HG03565 (cell line): Measurements from ENCODE around the gene CDX2.
A peak's percentile ranks its signal among the peaks of the same experiment; 100 is the strongest.
"Not testable (repeated sequence)": the region's sequence is repeated elsewhere in the genome, so short reads cannot be mapped to it uniquely, and the experiment has no call there.

ENCODE experiments used
- ATAC-seq: cut with Tn5 transposase; IDR thresholded peaks from one replicate; pipeline ENCODE4 v1.9.1; 2021; ENCODE audit warnings: mild to moderate bottlenecking, moderate library complexity; ENCODE audit not compliant: unreplicated experiment

The CDX2 gene, protein sequence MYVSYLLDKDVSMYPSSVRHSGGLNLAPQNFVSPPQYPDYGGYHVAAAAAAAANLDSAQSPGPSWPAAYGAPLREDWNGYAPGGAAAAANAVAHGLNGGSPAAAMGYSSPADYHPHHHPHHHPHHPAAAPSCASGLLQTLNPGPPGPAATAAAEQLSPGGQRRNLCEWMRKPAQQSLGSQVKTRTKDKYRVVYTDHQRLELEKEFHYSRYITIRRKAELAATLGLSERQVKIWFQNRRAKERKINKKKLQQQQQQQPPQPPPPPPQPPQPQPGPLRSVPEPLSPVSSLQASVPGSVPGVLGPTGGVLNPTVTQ

DNA sequence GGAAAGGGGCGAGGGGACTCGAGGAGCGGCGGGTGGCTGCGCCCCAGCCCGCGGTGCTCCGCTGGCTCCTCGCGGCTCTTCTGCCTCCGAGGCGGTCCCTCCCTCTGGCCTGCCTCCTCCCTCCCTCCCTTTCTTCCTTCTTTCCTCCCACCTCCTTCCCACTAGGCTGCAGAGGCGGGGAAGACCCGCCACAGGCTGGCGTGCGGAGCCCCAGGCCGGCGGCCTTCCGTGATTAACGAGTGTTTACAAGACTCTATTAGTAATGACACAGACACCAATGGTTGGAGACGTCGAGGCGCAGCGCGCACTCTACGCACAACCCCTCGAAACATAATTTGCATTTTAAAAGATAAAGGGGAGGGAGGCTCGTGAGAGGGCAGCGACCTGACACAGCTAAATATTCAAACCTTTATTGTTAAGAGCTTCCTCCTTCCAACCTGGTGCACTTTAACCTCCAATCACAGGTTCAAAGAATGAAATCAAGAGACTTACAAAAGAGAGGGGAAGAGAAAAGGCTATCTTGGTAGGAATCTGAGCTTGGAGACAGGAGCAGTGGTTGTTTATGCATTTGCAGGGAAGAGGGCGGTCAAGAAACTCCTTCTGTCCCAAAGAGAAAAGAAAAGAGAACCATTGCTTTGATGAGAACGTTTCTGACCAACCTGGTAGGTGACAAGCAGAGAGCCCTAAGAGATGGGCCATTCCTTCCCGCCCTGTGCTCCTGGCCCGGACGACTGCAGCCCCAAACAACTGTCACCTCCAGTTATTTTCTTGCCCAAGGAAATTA lies at the start of gene CDX2:
TSS of gene CDX2 (minus strand) at position 234 of the 784 bp plus-strand sequence. CDS start 309 bp downstream, outside the sequence.
- ATAC-seq: no peak

DNA sequence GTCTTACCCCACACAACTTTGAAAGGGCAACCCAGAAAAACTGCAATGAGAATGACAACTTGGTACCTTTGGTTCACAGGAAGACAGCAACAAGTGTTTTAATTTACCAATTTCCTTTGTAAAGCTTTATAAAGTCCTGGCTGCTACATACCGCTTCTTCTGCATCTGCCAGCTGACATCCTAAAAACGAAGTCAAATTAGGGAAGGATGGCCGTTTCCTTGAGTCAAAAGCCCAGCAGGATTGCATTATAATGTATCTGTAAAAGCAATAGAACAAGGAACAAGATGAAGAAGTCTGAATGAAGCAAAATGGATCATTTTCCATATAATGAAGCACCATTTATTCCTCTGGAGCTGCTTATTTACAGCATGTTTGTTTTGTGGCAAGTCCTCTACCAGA lies 45.2 kb upstream of the CDX2 start:
- ATAC-seq: no peak

DNA sequence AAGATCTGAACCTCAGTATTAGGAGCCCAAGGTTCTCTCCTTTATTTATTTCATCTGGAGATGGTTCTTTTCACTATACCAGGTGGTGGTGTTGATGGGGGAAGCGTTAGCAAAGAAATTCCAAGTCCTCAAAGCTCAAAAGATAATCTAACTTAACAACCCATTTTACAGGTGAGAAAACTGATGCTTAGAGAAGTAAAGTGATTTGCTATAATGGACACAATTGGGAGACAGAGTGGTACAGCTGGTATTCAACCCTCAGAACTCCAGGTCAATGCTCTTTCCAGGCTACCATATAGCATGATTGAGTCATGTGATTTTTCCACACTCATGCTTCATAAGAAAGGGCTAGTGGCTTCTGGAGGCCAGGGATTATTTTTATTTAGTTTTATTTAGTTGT lies 44.4 kb upstream of the CDX2 start:
- ATAC-seq: no peak

DNA sequence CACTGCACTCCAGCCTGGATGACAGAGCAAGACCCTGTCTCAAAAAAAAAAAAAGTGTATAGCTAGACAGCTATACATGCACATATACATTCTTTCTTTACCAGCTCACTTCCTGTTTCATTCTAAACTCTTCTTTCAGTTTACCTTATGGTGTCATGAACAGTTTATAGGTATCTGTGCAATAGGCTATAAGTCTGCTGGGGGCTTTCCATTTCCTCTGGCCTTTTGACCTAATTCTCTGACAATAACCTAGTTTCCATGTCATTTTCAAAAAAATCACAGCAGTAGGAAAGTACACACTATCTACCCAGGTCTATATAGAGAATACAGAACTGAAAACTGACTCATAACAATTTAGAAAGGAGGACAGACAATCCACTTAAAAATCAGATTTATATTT lies 43.8 kb upstream of the CDX2 start:
- ATAC-seq: peak; percentile 90

GRCh38 chr13:28012383-28012782 lies 43.3 kb upstream of the CDX2 start:
- ATAC-seq: no peak

DNA sequence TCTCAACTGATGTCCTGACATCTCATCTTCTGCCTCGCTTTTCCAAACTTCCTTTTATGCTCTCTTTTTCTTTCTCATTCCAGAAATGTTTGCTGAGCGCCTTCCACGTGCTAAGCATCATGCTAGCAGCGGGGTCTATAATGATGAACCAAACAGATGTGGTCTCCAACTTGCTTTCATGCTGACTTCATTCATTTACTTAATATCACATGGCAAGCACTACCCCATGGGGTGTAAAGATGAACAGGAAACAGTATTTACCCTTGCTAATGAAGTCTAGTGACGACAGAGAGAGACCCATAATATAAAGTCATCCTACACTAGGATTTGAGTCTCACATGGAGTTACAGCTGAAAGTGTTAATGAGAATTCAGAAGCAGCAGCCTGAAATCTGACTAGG lies 40.9 kb upstream of the CDX2 start:
- no peak for ATAC-seq

- ATAC-seq: not testable (repeated sequence)
These were observed 35.9 kb upstream of the CDX2 start for GRCh38 chr13:28005016-28005415.

- no peak for ATAC-seq
These were observed 34.0 kb upstream of the CDX2 start for GRCh38 chr13:28002886-28003698.

DNA sequence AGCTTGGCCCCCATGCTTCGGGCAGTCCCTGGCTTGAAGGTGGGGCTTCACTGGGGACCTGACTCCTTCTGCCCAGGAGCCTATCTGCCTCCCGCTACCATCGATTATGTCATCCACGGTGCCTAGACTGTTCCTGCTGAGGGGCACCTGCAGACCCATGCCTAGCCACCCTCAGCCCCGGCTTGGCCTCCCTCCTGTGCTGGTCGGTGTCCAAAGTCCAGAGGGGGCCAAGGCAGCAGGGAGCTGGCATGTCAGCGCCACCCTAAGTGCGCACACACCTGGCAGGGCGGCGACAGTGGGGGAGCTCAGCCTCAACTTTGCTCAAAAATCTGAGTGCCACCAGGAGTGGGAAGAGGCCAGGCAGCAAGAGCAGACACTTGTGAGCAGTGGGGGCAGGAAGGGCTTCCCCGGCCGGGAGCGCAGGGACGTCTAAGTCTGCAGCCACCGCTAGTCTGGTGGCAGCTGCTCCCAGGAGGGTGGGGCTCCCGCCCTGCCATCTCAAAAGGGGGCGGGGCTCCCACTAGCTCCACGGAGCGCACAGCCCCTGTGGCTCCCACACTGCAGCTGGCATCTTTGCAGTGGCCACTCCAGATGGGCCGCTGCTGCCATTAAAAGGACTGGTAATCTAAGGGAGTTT lies 32.8 kb upstream of the CDX2 start:
- no peak for ATAC-seq

DNA sequence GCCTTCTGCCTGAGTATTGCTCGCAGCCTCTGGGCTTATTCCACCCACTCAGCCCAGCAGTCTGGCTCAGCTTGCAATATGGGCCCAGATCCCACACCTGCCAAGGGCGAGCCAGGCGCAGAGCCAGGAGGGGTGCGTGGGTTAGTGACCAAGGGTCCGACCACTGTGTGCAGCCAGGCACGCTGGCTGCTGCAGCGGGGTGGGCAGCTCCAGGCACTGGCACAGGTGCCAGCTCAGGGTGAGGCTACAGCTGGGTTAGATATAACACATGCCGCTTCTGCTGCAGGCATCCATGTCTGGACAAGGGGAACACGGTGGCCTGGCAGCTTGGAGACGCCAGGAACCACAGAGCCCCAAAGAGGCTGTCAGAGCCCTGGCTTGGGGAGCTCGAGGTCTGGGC lies 31.9 kb upstream of the CDX2 start:
- no peak for ATAC-seq

DNA sequence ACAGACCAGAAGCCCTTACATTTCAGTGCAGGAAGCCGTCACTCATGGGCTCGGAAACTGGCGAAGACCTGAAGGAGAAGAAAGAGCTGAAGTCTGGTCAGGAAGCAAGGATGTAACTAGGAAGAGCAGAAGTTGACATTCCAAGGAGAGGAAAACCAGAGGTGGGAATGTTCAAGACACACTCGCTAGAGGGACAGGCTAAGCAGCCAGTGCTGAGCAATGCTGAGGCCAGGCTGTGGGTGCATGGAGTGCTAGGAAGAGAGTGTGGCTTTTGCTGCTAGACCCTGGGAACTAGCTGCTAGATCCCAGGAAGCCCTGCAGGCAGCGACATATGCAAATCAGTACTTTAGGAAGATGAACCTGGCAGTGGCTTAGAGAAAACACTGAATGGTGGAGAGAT lies 31.5 kb upstream of the CDX2 start:
- no peak for ATAC-seq

GRCh38 chr13:27997904-27998522 lies 28.9 kb upstream of the CDX2 start:
- peak; percentile 51 for ATAC-seq

DNA sequence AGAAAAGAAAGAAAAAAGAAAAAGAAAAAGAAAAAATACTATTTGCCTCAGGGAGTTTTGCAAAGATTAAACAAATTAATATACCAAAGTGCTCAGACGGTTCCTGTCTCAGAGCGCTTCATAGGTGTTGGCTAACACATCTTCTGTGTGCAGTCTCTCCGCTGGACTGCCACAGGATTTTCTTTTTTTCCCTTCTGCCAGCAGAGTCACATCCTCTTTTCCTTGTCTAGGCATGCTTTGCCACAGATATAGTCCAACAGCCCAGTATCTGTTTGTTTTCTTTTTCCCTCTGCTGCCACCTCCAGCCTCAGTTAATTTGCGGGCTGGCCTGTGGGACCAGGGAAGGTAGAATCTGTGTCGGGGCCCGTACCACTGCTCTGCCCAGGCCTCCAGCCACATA lies 22.8 kb upstream of the CDX2 start:
- no peak for ATAC-seq

DNA sequence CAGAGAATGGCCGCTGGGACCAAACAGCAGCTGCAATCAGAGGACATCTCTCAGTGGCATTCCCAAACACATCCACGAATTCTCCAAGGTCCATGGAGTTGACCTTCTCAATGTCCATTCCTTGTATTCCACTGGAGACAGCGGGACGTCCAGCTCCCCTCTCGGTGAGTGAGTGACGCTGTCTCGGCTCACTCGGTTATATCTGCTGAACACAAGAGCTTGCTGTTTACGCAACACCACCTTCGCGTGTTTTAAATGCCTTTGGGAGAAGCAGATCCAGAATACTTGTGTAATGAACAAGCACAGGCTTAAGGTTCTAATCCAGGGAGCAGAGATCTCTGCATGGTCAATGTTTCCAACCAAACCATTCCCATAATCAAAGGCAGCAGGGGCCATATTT lies 19.4 kb upstream of the CDX2 start, which contains the start of gene URAD:
TSS of gene URAD (minus strand) at position 174 of the 400 bp plus-strand sequence. CDS start at position 118, 56 bp downstream.
- ATAC-seq: no peak

- ATAC-seq: no peak
These were observed 16.5 kb upstream of the CDX2 start for GRCh38 chr13:27985600-27985999.

DNA sequence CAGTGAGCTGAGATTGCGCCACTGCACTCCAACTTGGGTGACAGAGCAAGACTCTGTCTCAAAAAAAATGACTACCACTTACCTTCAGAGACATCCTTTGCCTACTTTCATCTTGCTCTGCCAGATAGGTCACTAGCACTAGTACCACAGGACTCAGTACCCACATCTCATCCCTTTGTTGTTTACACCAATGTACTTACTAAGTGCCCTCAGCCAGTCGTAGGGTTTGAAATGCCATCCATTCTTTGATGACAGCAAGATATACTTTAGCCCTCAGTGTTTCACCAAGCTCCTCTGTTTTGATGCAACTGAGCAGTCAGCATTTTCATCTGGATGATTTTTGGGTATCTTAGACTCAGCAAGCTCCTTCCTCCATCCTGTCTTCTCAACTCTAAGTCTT lies 13.2 kb upstream of the CDX2 start:
- no peak for ATAC-seq

- no peak for ATAC-seq
These were observed 12.0 kb upstream of the CDX2 start for GRCh38 chr13:27981006-27981708.

GRCh38 chr13:27980280-27980998 lies 11.3 kb upstream of the CDX2 start:
- no peak for ATAC-seq

GRCh38 chr13:27979765-27980279 lies 10.7 kb upstream of the CDX2 start:
- ATAC-seq: no peak
